Neural cell (in vitro differentiated cells): ENCODE results near the gene PIP4K2A. TPM values are rescaled to one million over a fixed set of nuclear protein-coding genes. Genes with fewer than 3 reads are reported as not detected.

Source experiments
- H2AFZ ChIP-seq: fragments of 200-600, 300-800 bp; sonication (generic), shearing (Covaris generic); 2 replicates; pipeline ENCODE4 v1.6.0; 2014; ENCODE audit warnings: low read depth, mild to moderate bottlenecking, antibody characterized with exemption, low read length, moderate library complexity
- H3F3A ChIP-seq: fragments of 200-600 bp; shearing (Covaris generic); 2 replicates; pipeline ENCODE4 v1.6.1; 2016; ENCODE audit warnings: mild to moderate bottlenecking, moderate library complexity, mixed read lengths, antibody characterized with exemption, low read length; ENCODE audit not compliant: insufficient read depth, poor library complexity, severe bottlenecking
- H3K27ac ChIP-seq: fragments of 200-600, 300-800 bp; sonication (generic), shearing (Covaris generic); 2 replicates; pipeline ENCODE4 v1.5.1; 2014; ENCODE audit warnings: mild to moderate bottlenecking, low read length, moderate library complexity
- H3K27me3 ChIP-seq: fragments of 300-800, 200-600 bp; sonication (generic), shearing (Covaris generic); 2 replicates; pipeline ENCODE4 v1.6.0; 2014; ENCODE audit warnings: mild to moderate bottlenecking, low read depth, low read length, moderate library complexity; ENCODE audit not compliant: insufficient read depth
- H3K36me3 ChIP-seq: fragments of 300-800, 200-600 bp; sonication (generic), shearing (Covaris generic); 2 replicates; pipeline ENCODE4 v1.5.1; 2014; ENCODE audit warnings: mild to moderate bottlenecking, antibody characterized with exemption, low read length, moderate library complexity; ENCODE audit not compliant: insufficient read depth
- H3K4me2 ChIP-seq: fragments of 300-800, 200-600 bp; sonication (generic), shearing (Covaris generic); 2 replicates; pipeline ENCODE4 v1.6.0; 2014; ENCODE audit warnings: mild to moderate bottlenecking, low read length
- H3K4me3 ChIP-seq: fragments of 300-800, 200-600 bp; sonication (generic), shearing (Covaris generic); 2 replicates; pipeline ENCODE4 v1.5.1; 2014; ENCODE audit warnings: mild to moderate bottlenecking, low read length, moderate library complexity
- H3K79me2 ChIP-seq: fragments of 200-600 bp; shearing (Covaris generic); replicated peaks from 2 replicates; pipeline ENCODE4 v1.6.0; 2014; ENCODE audit warnings: mild to moderate bottlenecking, low read length, moderate library complexity; ENCODE audit not compliant: insufficient read depth
- H3K9ac ChIP-seq: fragments of 300-800, 200-600 bp; sonication (generic), shearing (Covaris generic); 2 replicates; pipeline ENCODE4 v1.6.1; 2016; ENCODE audit warnings: mild to moderate bottlenecking, low read length, mixed read lengths
- H3K9me2 ChIP-seq: fragments of 200-600 bp; shearing (Covaris generic); 2 replicates; pipeline ENCODE4 v1.6.1; 2016; ENCODE audit warnings: mild to moderate bottlenecking, low read length, mixed read lengths; ENCODE audit not compliant: insufficient read depth
- H3K9me3 ChIP-seq: fragments of 200-600, 300-800 bp; sonication (generic), shearing (Covaris generic); 2 replicates; pipeline ENCODE4 v1.6.1; 2016; ENCODE audit warnings: mild to moderate bottlenecking, mixed run types, low read length, moderate library complexity, mixed read lengths
- H4K20me1 ChIP-seq: fragments of 200-600 bp; shearing (Covaris generic); 2 replicates; pipeline ENCODE4 v1.6.1; 2016; ENCODE audit warnings: mild to moderate bottlenecking, mixed run types; ENCODE audit not compliant: insufficient read depth
- CTCF ChIP-seq: fragments of 450-650 bp; IDR thresholded peaks from 2 replicates; pipeline ENCODE4 v1.5.1; 2014; ENCODE audit warnings: antibody characterized with exemption, mild to moderate bottlenecking, moderate library complexity; ENCODE audit not compliant: poor library complexity, severe bottlenecking
- EP300 ChIP-seq: fragments of 450-650 bp; conservative IDR thresholded peaks from 2 replicates; pipeline ENCODE4 v1.6.1; 2014; ENCODE audit warnings: antibody characterized with exemption, mild to moderate bottlenecking, moderate library complexity; ENCODE audit not compliant: poor library complexity, severe bottlenecking
- EZH2 ChIP-seq: fragments of 200-600, 300-800 bp; shearing (Covaris generic), sonication (generic); IDR thresholded peaks from 2 replicates; pipeline ENCODE4 v1.6.1; 2014; ENCODE audit warnings: antibody characterized with exemption, low read length, borderline replicate concordance, mild to moderate bottlenecking; ENCODE audit not compliant: insufficient read depth, poor library complexity, severe bottlenecking
- MXI1 ChIP-seq: fragments of 450-650 bp; conservative IDR thresholded peaks from 2 replicates; pipeline ENCODE4 v1.6.1; 2014; ENCODE audit warnings: antibody characterized with exemption, mild to moderate bottlenecking; ENCODE audit not compliant: poor library complexity, severe bottlenecking
- POLR2AphosphoS5 ChIP-seq: IDR thresholded peaks from 2 replicates; pipeline ENCODE4 v1.6.1; 2012
- RAD21 ChIP-seq: fragments of 450-650 bp; conservative IDR thresholded peaks from 2 replicates; pipeline ENCODE4 v1.6.1; 2014; ENCODE audit warnings: antibody characterized with exemption, mild to moderate bottlenecking, moderate library complexity
- REST ChIP-seq: IDR thresholded peaks from 2 replicates; pipeline ENCODE4 v1.6.1; 2012; ENCODE audit warnings: borderline replicate concordance
- SMC3 ChIP-seq: fragments of 450-650 bp; conservative IDR thresholded peaks from 2 replicates; pipeline ENCODE4 v1.6.1; 2014; ENCODE audit warnings: antibody characterized with exemption, mild to moderate bottlenecking, moderate library complexity; ENCODE audit not compliant: poor library complexity
- TAF1 ChIP-seq: IDR thresholded peaks from 2 replicates; pipeline ENCODE4 v1.6.1; 2012; ENCODE audit warnings: low read depth
- polyA plus RNA-seq: library from polyadenylated mRNA; depleted of rRNA; stranded (reverse); fragments of >200 nt; gene quantifications from 2 replicates; pipeline ENCODE4 v1.2.3, GENCODE V29; 2014

The PIP4K2A gene
- polyA plus RNA-seq, 1 donor from 2014 or later, result 12.6 TPM

DNA sequence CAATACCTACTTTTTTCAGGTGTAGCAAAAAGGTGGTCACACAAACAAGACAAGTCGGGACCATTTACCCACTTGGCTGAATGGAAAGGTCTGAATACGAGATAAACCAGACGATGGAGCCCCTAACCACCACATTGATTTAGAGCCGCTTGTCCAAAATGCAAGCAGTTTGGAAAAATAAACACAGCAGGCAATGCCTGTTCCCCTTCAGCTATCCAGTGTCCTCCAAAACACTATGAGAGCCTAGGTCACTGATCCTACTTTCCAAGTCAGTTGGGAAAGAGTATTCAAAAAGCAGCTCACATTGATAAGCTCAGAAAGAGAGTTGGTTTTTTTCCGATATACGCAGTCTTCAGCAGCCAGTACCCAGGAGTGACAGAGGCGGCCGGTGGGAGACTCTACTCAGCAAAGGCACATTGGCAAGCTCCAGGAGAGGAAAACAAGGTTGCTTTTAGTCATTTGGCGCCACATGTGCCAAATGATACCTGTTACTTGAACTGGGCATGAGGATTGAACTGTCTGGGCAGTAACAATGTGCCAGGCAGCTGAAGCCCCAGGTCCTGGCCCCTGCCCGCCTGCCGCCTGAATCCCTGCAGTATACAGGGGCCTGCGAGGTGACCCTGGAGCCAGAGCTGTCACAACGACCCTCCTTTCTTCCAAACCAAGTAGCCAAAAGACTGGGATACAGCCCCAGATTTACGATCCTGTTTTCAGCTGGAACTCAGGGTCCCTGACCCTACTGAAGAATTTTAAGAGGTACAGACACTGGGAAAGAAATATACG is 109.8 kb downstream of the PIP4K2A start:
- no peaks in the 10 kb centered on the region for H3K27me3 ChIP-seq
- no peaks in the 10 kb centered on the region for H3K9me3 ChIP-seq
- no peak overlapping the region for H3K4me2 ChIP-seq
- H3K27ac ChIP-seq, result no peak overlapping the region
- H4K20me1 ChIP-seq, result no peaks in the 10 kb centered on the region
- no peaks in the 10 kb centered on the region for H3K79me2 ChIP-seq
- no peak overlapping the region for H3K4me3 ChIP-seq
- no peak for TF ChIP-seq RAD21
- no peak for TF ChIP-seq CTCF
- TF ChIP-seq EZH2, result no peak
- TF ChIP-seq EP300, result no peak
- TF ChIP-seq SMC3, result no peak
- no peak for TF ChIP-seq POLR2AphosphoS5
- no peak for TF ChIP-seq TAF1
- TF ChIP-seq REST, result no peak
- no peak for TF ChIP-seq MXI1
- H2AFZ ChIP-seq, result no peak overlapping the region
- no peak overlapping the region for H3K9ac ChIP-seq
- H3F3A ChIP-seq, result no peaks in the 10 kb centered on the region
- H3K9me2 ChIP-seq, result no peaks in the 10 kb centered on the region
- H3K36me3 ChIP-seq, result no peaks in the 10 kb centered on the region

DNA sequence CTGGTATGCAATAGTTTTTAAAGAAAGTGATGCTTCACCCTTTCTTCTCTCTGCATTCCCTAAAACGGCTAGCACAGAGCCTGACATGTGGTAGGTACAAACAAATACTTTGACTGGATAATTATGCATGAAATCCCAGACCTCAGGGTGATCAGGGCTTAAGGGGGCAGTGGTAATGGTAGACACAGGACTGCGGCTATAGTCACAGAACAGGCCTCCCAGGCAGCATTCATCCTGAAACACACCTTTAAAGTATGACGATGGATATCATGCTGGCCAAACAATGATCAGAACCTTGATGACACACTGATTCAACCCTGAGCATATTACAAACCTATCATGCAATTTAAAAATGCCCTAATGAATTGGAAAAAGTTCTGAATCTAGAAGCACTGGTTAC is 110.8 kb downstream of the PIP4K2A start:
- Histone ChIP-seq H3K79me2 (no peaks in the 10 kb centered on the region), H3K4me3 (no peak overlapping the region), H3K36me3 (no peaks in the 10 kb centered on the region), H3K27me3 (no peaks in the 10 kb centered on the region), H2AFZ (no peak overlapping the region), H3K9me2 (no peaks in the 10 kb centered on the region), H4K20me1 (no peaks in the 10 kb centered on the region), H3K4me2 (no peak overlapping the region), H3K9me3 (no peaks in the 10 kb centered on the region), H3K9ac (no peak overlapping the region), H3F3A (no peaks in the 10 kb centered on the region), H3K27ac (no peak overlapping the region)
- no peak for TF ChIP-seq SMC3
- TF ChIP-seq EP300, result no peak
- TF ChIP-seq POLR2AphosphoS5, result no peak
- no peak for TF ChIP-seq CTCF
- no peak for TF ChIP-seq EZH2
- TF ChIP-seq TAF1, result no peak
- TF ChIP-seq MXI1, result no peak
- no peak for TF ChIP-seq REST
- TF ChIP-seq RAD21, result no peak
